Neural cell (in vitro differentiated cells): Measurements from ENCODE around the gene IGF2R. TPM values are rescaled to one million over a fixed set of nuclear protein-coding genes. Genes with fewer than 3 reads are reported as not detected.

Source experiments
- H2AFZ ChIP-seq: fragments of 200-600, 300-800 bp; sonication (generic), shearing (Covaris generic); 2 replicates; pipeline ENCODE4 v1.6.0; 2014; ENCODE audit warnings: low read depth, mild to moderate bottlenecking, antibody characterized with exemption, low read length, moderate library complexity
- H3F3A ChIP-seq: fragments of 200-600 bp; shearing (Covaris generic); 2 replicates; pipeline ENCODE4 v1.6.1; 2016; ENCODE audit warnings: mild to moderate bottlenecking, moderate library complexity, mixed read lengths, antibody characterized with exemption, low read length; ENCODE audit not compliant: insufficient read depth, poor library complexity, severe bottlenecking
- H3K27ac ChIP-seq: fragments of 200-600, 300-800 bp; sonication (generic), shearing (Covaris generic); 2 replicates; pipeline ENCODE4 v1.5.1; 2014; ENCODE audit warnings: mild to moderate bottlenecking, low read length, moderate library complexity
- H3K27me3 ChIP-seq: fragments of 300-800, 200-600 bp; sonication (generic), shearing (Covaris generic); 2 replicates; pipeline ENCODE4 v1.6.0; 2014; ENCODE audit warnings: mild to moderate bottlenecking, low read depth, low read length, moderate library complexity; ENCODE audit not compliant: insufficient read depth
- H3K36me3 ChIP-seq: fragments of 300-800, 200-600 bp; sonication (generic), shearing (Covaris generic); 2 replicates; pipeline ENCODE4 v1.5.1; 2014; ENCODE audit warnings: mild to moderate bottlenecking, antibody characterized with exemption, low read length, moderate library complexity; ENCODE audit not compliant: insufficient read depth
- H3K4me2 ChIP-seq: fragments of 300-800, 200-600 bp; sonication (generic), shearing (Covaris generic); 2 replicates; pipeline ENCODE4 v1.6.0; 2014; ENCODE audit warnings: mild to moderate bottlenecking, low read length
- H3K4me3 ChIP-seq: fragments of 300-800, 200-600 bp; sonication (generic), shearing (Covaris generic); 2 replicates; pipeline ENCODE4 v1.5.1; 2014; ENCODE audit warnings: mild to moderate bottlenecking, low read length, moderate library complexity
- H3K79me2 ChIP-seq: fragments of 200-600 bp; shearing (Covaris generic); replicated peaks from 2 replicates; pipeline ENCODE4 v1.6.0; 2014; ENCODE audit warnings: mild to moderate bottlenecking, low read length, moderate library complexity; ENCODE audit not compliant: insufficient read depth
- H3K9ac ChIP-seq: fragments of 300-800, 200-600 bp; sonication (generic), shearing (Covaris generic); 2 replicates; pipeline ENCODE4 v1.6.1; 2016; ENCODE audit warnings: mild to moderate bottlenecking, low read length, mixed read lengths
- H3K9me2 ChIP-seq: fragments of 200-600 bp; shearing (Covaris generic); 2 replicates; pipeline ENCODE4 v1.6.1; 2016; ENCODE audit warnings: mild to moderate bottlenecking, low read length, mixed read lengths; ENCODE audit not compliant: insufficient read depth
- H3K9me3 ChIP-seq: fragments of 200-600, 300-800 bp; sonication (generic), shearing (Covaris generic); 2 replicates; pipeline ENCODE4 v1.6.1; 2016; ENCODE audit warnings: mild to moderate bottlenecking, mixed run types, low read length, moderate library complexity, mixed read lengths
- H4K20me1 ChIP-seq: fragments of 200-600 bp; shearing (Covaris generic); 2 replicates; pipeline ENCODE4 v1.6.1; 2016; ENCODE audit warnings: mild to moderate bottlenecking, mixed run types; ENCODE audit not compliant: insufficient read depth
- EP300 ChIP-seq: fragments of 450-650 bp; conservative IDR thresholded peaks from 2 replicates; pipeline ENCODE4 v1.6.1; 2014; ENCODE audit warnings: antibody characterized with exemption, mild to moderate bottlenecking, moderate library complexity; ENCODE audit not compliant: poor library complexity, severe bottlenecking
- EZH2 ChIP-seq: fragments of 200-600, 300-800 bp; shearing (Covaris generic), sonication (generic); IDR thresholded peaks from 2 replicates; pipeline ENCODE4 v1.6.1; 2014; ENCODE audit warnings: antibody characterized with exemption, low read length, borderline replicate concordance, mild to moderate bottlenecking; ENCODE audit not compliant: insufficient read depth, poor library complexity, severe bottlenecking
- MXI1 ChIP-seq: fragments of 450-650 bp; conservative IDR thresholded peaks from 2 replicates; pipeline ENCODE4 v1.6.1; 2014; ENCODE audit warnings: antibody characterized with exemption, mild to moderate bottlenecking; ENCODE audit not compliant: poor library complexity, severe bottlenecking
- POLR2AphosphoS5 ChIP-seq: IDR thresholded peaks from 2 replicates; pipeline ENCODE4 v1.6.1; 2012
- RAD21 ChIP-seq: fragments of 450-650 bp; conservative IDR thresholded peaks from 2 replicates; pipeline ENCODE4 v1.6.1; 2014; ENCODE audit warnings: antibody characterized with exemption, mild to moderate bottlenecking, moderate library complexity
- SMC3 ChIP-seq: fragments of 450-650 bp; conservative IDR thresholded peaks from 2 replicates; pipeline ENCODE4 v1.6.1; 2014; ENCODE audit warnings: antibody characterized with exemption, mild to moderate bottlenecking, moderate library complexity; ENCODE audit not compliant: poor library complexity
- TAF1 ChIP-seq: IDR thresholded peaks from 2 replicates; pipeline ENCODE4 v1.6.1; 2012; ENCODE audit warnings: low read depth
- polyA plus RNA-seq: library from polyadenylated mRNA; depleted of rRNA; stranded (reverse); fragments of >200 nt; gene quantifications from 2 replicates; pipeline ENCODE4 v1.2.3, GENCODE V29; 2014
- TF ChIP-seq, protein P1 (sequence below): IDR thresholded peaks from 2 replicates; pipeline ENCODE4 v1.6.1; 2012; ENCODE audit warnings: borderline replicate concordance
- TF ChIP-seq, protein P2 (sequence below): fragments of 450-650 bp; IDR thresholded peaks from 2 replicates; pipeline ENCODE4 v1.5.1; 2014; ENCODE audit warnings: antibody characterized with exemption, mild to moderate bottlenecking, moderate library complexity; ENCODE audit not compliant: poor library complexity, severe bottlenecking

IGF2R gene
- polyA plus RNA-seq, 1 donor from 2014 or later, result 15.0 TPM

- Histone ChIP-seq H3K9ac (no peak overlapping the region), H3K27me3 (peaks cover 4% of the 10 kb centered on the region), H3K9me2 (no peaks in the 10 kb centered on the region), H3K4me2 (no peak overlapping the region), H3K27ac (no peak overlapping the region), H2AFZ (no peak overlapping the region), H3K4me3 (no peak overlapping the region), H3K36me3 (no peaks in the 10 kb centered on the region), H3K79me2 (no peaks in the 10 kb centered on the region), H3K9me3 (no peaks in the 10 kb centered on the region), H4K20me1 (no peaks in the 10 kb centered on the region), H3F3A (no peaks in the 10 kb centered on the region)
- no peak for TF ChIP-seq POLR2AphosphoS5
- TF ChIP-seq, protein P1, sequence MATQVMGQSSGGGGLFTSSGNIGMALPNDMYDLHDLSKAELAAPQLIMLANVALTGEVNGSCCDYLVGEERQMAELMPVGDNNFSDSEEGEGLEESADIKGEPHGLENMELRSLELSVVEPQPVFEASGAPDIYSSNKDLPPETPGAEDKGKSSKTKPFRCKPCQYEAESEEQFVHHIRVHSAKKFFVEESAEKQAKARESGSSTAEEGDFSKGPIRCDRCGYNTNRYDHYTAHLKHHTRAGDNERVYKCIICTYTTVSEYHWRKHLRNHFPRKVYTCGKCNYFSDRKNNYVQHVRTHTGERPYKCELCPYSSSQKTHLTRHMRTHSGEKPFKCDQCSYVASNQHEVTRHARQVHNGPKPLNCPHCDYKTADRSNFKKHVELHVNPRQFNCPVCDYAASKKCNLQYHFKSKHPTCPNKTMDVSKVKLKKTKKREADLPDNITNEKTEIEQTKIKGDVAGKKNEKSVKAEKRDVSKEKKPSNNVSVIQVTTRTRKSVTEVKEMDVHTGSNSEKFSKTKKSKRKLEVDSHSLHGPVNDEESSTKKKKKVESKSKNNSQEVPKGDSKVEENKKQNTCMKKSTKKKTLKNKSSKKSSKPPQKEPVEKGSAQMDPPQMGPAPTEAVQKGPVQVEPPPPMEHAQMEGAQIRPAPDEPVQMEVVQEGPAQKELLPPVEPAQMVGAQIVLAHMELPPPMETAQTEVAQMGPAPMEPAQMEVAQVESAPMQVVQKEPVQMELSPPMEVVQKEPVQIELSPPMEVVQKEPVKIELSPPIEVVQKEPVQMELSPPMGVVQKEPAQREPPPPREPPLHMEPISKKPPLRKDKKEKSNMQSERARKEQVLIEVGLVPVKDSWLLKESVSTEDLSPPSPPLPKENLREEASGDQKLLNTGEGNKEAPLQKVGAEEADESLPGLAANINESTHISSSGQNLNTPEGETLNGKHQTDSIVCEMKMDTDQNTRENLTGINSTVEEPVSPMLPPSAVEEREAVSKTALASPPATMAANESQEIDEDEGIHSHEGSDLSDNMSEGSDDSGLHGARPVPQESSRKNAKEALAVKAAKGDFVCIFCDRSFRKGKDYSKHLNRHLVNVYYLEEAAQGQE, result no peak
- no peak for TF ChIP-seq EP300
- no peak for TF ChIP-seq SMC3
- TF ChIP-seq MXI1, result no peak
- TF ChIP-seq EZH2, result no peak
- no peak for TF ChIP-seq TAF1
- no peak for TF ChIP-seq RAD21
- TF ChIP-seq, protein P2, sequence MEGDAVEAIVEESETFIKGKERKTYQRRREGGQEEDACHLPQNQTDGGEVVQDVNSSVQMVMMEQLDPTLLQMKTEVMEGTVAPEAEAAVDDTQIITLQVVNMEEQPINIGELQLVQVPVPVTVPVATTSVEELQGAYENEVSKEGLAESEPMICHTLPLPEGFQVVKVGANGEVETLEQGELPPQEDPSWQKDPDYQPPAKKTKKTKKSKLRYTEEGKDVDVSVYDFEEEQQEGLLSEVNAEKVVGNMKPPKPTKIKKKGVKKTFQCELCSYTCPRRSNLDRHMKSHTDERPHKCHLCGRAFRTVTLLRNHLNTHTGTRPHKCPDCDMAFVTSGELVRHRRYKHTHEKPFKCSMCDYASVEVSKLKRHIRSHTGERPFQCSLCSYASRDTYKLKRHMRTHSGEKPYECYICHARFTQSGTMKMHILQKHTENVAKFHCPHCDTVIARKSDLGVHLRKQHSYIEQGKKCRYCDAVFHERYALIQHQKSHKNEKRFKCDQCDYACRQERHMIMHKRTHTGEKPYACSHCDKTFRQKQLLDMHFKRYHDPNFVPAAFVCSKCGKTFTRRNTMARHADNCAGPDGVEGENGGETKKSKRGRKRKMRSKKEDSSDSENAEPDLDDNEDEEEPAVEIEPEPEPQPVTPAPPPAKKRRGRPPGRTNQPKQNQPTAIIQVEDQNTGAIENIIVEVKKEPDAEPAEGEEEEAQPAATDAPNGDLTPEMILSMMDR, result no peak
These were observed 8.9 kb upstream of the IGF2R start for GRCh38 chr6:159959976-159960384.

GRCh38 chr6:159960485-159960884, 8.4 kb upstream of the IGF2R start:
- no peak overlapping the region for H3K4me3 ChIP-seq
- H4K20me1 ChIP-seq, result no peaks in the 10 kb centered on the region
- no peaks in the 10 kb centered on the region for H3F3A ChIP-seq
- H3K9me3 ChIP-seq, result no peaks in the 10 kb centered on the region
- no peaks in the 10 kb centered on the region for H3K79me2 ChIP-seq
- no peak overlapping the region for H3K4me2 ChIP-seq
- H3K27ac ChIP-seq, result no peak overlapping the region
- TF ChIP-seq TAF1 (no peak), POLR2AphosphoS5 (no peak), MXI1 (no peak), RAD21 (no peak), EZH2 (no peak), EP300 (no peak), SMC3 (no peak)
- TF ChIP-seq, protein P2, result no peak
- TF ChIP-seq, protein P1, result no peak
- H2AFZ ChIP-seq, result no peak overlapping the region
- H3K9ac ChIP-seq, result no peak overlapping the region
- no peaks in the 10 kb centered on the region for H3K36me3 ChIP-seq
- peaks cover 4% of the 10 kb centered on the region for H3K27me3 ChIP-seq
- H3K9me2 ChIP-seq, result no peaks in the 10 kb centered on the region
